ENCODE data around the gene MEG3.

Gene MEG3

GRCh38 chr14:100906420-100906819, 80.5 kb downstream of the MEG3 start:
- in situ Hi-C loops (cut with HindIII; ENCODE audit: low sequenced_read_pairs) = no loop called here

GRCh38 chr14:100907240-100907639, 81.3 kb downstream of the MEG3 start:
- in situ Hi-C loops (cut with HindIII; ENCODE audit: low sequenced_read_pairs) = no loop called here

- in situ Hi-C loops (cut with HindIII; ENCODE audit: low sequenced_read_pairs) = no loop called here
These were observed 83.5 kb downstream of the MEG3 start for GRCh38 chr14:100909439-100909838.

Data from endothelial cell of hepatic sinusoid (primary cell).